ENCODE data around the gene FGF21. TPM values are rescaled to one million over a fixed set of nuclear protein-coding genes. Genes with fewer than 3 reads are reported as not detected.
"Not testable (repeated sequence)": the region's sequence is repeated elsewhere in the genome, so short reads cannot be mapped to it uniquely, and the experiment has no call there.

Gene FGF21
- total and polyA plus RNA-seq, 4 donors: not detected

DNA sequence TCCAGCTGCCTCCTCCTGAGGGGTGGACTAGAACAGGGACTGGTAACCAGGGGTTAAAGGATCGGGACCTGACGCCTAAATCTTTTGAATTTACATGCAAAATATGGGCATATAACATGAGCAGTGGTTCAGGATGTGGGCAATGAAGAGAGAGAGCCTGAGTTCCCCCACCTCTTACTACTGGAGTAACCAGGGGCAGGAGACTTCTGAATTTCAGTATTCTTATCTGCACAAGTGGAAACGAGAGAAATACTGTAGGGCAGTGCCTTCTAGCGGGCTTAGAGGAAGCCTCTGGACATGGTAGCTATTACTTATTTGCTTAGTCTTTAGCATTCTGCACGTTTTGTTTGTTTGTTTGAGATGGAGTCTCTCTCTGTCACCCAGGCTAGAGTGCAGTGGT is 29.2 kb downstream of the FGF21 start:
- Histone ChIP-seq H3K9me3 (ENCODE audit: control insufficient read depth, insufficient read depth, low read length) (no peaks in the 10 kb centered on the region), H3K36me3 (ENCODE audit: control insufficient read depth, insufficient read depth, low read length) (no peaks in the 10 kb centered on the region), H3K4me1 (ENCODE audit: control insufficient read depth, insufficient read depth, low read length) (no peaks in the 10 kb centered on the region), H3K4me3 (ENCODE audit: low read depth, low read length) (no peak overlapping the region), H3K27me3 (ENCODE audit: control insufficient read depth, insufficient read depth, low read length) (no peaks in the 10 kb centered on the region), H3K27ac (ENCODE audit: low read depth, low read length) (no peak overlapping the region)
- DNase-seq (ENCODE audit: low read depth in 4 of 6, low spot score in 6 of 6): no peak
- 38% methylated on average over 1 of the region's 5 CpGs for WGBS (ENCODE audit: insufficient coverage)

DNA sequence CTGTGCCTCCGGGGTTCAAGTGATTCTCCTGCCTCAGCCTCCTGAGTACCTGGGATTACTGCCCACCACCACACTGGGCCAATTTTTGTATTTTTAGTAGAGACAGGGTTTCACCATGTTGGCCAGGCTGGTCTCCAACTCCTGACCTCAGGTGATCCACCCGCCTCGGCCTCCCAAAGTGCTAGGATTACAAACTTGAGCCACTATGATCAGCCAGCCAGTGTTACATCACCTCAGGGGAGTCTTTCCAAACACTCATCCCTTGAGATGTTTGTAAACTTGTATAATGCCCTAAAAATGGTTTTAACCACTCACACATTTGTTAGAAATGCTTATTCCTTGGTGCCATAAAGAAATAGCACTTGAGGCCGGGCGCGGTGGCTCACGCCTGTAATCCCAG is 31.1 kb downstream of the FGF21 start:
- not testable (repeated sequence) for H3K36me3 ChIP-seq (ENCODE audit: control insufficient read depth, insufficient read depth, low read length); H3K27me3 ChIP-seq (ENCODE audit: control insufficient read depth, insufficient read depth, low read length); DNase-seq (ENCODE audit: low read depth in 4 of 6, low spot score in 6 of 6); H3K4me1 ChIP-seq (ENCODE audit: control insufficient read depth, insufficient read depth, low read length); H3K27ac ChIP-seq (ENCODE audit: low read depth, low read length); H3K9me3 ChIP-seq (ENCODE audit: control insufficient read depth, insufficient read depth, low read length); H3K4me3 ChIP-seq (ENCODE audit: low read depth, low read length)
- 98% methylated on average over 4 of the region's 7 CpGs for WGBS (ENCODE audit: insufficient coverage)

DNA sequence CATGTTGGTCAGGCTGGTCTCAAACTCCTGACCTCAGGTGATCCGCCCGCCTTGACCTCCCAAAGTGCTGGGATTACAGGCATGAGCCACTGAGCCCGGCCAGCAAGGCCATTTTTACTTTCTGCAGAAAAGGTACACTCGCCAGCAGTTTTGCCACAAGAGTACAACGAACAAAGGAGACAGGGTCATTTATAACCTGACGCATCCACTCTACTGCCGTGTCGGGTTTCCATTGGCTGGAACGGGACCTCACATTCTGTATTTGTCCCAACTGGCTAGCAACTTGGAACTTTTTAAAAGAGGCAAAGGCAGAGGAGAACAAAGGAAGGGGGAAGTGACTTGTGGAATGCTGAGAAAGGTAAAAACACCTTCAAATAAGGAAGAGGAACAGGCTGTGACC is 32.0 kb downstream of the FGF21 start:
- not testable (repeated sequence) for H3K9me3 ChIP-seq (ENCODE audit: control insufficient read depth, insufficient read depth, low read length); H3K27me3 ChIP-seq (ENCODE audit: control insufficient read depth, insufficient read depth, low read length); DNase-seq (ENCODE audit: low read depth in 4 of 6, low spot score in 6 of 6); H3K36me3 ChIP-seq (ENCODE audit: control insufficient read depth, insufficient read depth, low read length); H3K4me1 ChIP-seq (ENCODE audit: control insufficient read depth, insufficient read depth, low read length); H3K4me3 ChIP-seq (ENCODE audit: low read depth, low read length); H3K27ac ChIP-seq (ENCODE audit: low read depth, low read length)
- 66% methylated on average over 8 of the region's 9 CpGs for WGBS (ENCODE audit: insufficient coverage)

DNA sequence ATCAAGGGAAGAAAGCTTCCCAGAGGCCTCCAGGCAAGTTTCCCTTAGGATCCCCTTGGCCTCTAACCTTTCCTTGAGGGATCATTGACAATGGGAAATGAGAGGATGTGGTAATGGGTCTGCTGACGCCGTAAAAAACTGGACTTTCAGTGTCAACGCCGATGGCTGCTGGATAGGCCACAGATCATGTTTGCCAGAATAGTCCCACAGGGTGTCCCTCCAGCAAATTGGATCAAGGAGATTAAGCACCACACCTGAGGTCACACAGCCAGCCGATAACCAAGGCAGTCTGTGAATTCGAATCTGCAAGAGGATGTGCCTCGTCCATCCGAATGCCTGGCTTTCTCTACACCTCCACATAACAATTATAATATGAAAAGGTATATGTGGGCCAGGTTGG is 37.9 kb downstream of the FGF21 start:
- Histone ChIP-seq H3K27me3 (ENCODE audit: control insufficient read depth, insufficient read depth, low read length) (no peaks in the 10 kb centered on the region), H3K36me3 (ENCODE audit: control insufficient read depth, insufficient read depth, low read length) (peaks cover 17% of the 10 kb centered on the region), H3K27ac (ENCODE audit: low read depth, low read length) (no peak overlapping the region), H3K4me3 (ENCODE audit: low read depth, low read length) (no peak overlapping the region), H3K9me3 (ENCODE audit: control insufficient read depth, insufficient read depth, low read length) (no peaks in the 10 kb centered on the region), H3K4me1 (ENCODE audit: control insufficient read depth, insufficient read depth, low read length) (peaks cover 20% of the 10 kb centered on the region)
- WGBS (ENCODE audit: insufficient coverage): 66% methylated on average over 4 of the region's 8 CpGs
- DNase-seq (ENCODE audit: low read depth in 4 of 6, low spot score in 6 of 6): no peak

DNA sequence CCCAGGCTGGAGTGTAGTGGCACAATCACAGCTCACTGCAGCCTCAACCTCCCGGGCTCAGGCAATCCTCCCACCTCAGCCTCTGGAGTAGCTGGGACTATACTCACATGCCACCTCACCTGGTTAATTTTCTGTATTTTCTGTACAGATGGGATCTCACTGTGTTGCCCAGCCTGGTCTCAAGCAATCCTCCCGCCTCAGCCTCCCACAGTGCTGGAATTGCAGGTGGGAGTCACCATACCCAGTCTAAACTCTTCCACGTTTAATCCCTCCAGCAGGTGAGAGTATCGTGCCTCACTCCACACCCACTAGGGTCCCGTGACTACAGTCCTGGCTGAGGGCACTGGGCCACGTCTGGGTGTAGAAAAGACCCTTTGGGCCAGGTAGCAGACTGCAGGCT is 39.0 kb downstream of the FGF21 start:
- Histone ChIP-seq H3K36me3 (ENCODE audit: control insufficient read depth, insufficient read depth, low read length) (peaks cover 24% of the 10 kb centered on the region), H3K4me3 (ENCODE audit: low read depth, low read length) (no peak overlapping the region), H3K4me1 (ENCODE audit: control insufficient read depth, insufficient read depth, low read length) (peaks cover 25% of the 10 kb centered on the region), H3K27me3 (ENCODE audit: control insufficient read depth, insufficient read depth, low read length) (no peaks in the 10 kb centered on the region), H3K27ac (ENCODE audit: low read depth, low read length) (no peak overlapping the region), H3K9me3 (ENCODE audit: control insufficient read depth, insufficient read depth, low read length) (no peaks in the 10 kb centered on the region)
- no peak for DNase-seq (ENCODE audit: low read depth in 4 of 6, low spot score in 6 of 6)
- 89% methylated on average over 6 of the region's 6 CpGs for WGBS (ENCODE audit: insufficient coverage)

DNA sequence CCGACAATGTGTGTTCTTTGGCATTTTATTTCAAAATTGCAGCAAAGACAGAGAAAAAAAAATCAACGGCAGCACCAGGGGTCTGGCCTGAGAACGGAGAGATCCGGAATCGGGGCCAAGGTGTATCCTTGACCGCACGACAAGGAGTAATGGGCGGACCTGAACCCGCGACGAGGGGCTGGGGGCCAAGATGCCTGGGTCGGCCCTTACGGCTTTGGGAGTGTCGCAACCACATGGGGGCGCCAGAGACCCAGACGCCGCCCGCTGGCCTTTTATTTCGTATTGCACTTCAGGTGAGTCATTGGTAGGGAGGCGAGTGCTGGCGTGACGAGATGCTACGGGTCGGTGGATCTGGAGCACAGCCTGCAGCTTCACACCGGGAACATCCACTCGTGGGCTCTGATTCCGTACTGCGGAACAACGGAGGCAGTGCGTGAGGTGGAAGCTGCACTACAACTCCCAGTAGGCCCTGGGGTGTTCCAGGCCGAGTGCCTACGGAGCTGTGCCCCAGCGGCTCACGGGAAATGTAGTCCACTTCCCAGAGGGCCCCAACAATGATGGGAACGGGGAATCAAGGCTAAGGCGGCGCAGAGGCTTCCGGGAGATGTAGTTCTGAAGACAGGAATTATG is 39.8 kb downstream of the FGF21 start:
- peak overlapping the region; percentile 81 for H3K4me3 ChIP-seq (ENCODE audit: low read depth, low read length)
- peaks cover 25% of the 10 kb centered on the region for H3K4me1 ChIP-seq (ENCODE audit: control insufficient read depth, insufficient read depth, low read length)
- DNase-seq (ENCODE audit: low read depth in 4 of 6, low spot score in 6 of 6): peak; percentile 91 to 99 (median 94)
- whole genome bisulfite sequencing (ENCODE audit: insufficient coverage): 2% methylated on average over 38 of the region's 38 CpGs
- no peaks in the 10 kb centered on the region for H3K27me3 ChIP-seq (ENCODE audit: control insufficient read depth, insufficient read depth, low read length)
- peaks cover 33% of the 10 kb centered on the region for H3K36me3 ChIP-seq (ENCODE audit: control insufficient read depth, insufficient read depth, low read length)
- H3K27ac ChIP-seq (ENCODE audit: low read depth, low read length): peak overlapping the region; percentile 96
- no peaks in the 10 kb centered on the region for H3K9me3 ChIP-seq (ENCODE audit: control insufficient read depth, insufficient read depth, low read length)

DNA sequence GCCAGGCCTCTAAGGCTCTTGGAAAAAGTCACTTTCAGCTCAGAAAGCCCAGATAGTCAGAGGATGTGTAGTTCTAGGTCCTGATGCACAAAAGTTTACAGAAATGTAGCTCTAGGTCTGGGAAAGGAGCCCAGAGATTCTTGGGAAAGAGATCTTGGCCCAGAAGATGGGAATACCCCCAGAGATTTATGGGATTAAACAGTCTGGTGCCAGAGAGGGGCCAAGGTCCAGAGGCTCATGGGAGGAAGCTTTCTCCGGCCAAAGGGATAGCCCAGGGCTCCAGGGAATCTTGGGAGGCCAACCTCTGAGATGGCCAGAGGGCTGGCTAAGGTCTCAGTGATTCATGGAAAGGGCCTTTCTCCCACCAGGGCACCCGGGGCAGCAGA is 40.4 kb downstream of the FGF21 start:
- peaks cover 25% of the 10 kb centered on the region for H3K4me1 ChIP-seq (ENCODE audit: control insufficient read depth, insufficient read depth, low read length)
- no peak overlapping the region for H3K4me3 ChIP-seq (ENCODE audit: low read depth, low read length)
- WGBS (ENCODE audit: insufficient coverage): 36% methylated on average over 2 of the region's 2 CpGs
- H3K27me3 ChIP-seq (ENCODE audit: control insufficient read depth, insufficient read depth, low read length): no peaks in the 10 kb centered on the region
- H3K27ac ChIP-seq (ENCODE audit: low read depth, low read length): peak overlapping the region; percentile 96
- DNase-seq (ENCODE audit: low read depth in 4 of 6, low spot score in 6 of 6): no peak
- H3K36me3 ChIP-seq (ENCODE audit: control insufficient read depth, insufficient read depth, low read length): peaks cover 36% of the 10 kb centered on the region
- no peaks in the 10 kb centered on the region for H3K9me3 ChIP-seq (ENCODE audit: control insufficient read depth, insufficient read depth, low read length)

DNA sequence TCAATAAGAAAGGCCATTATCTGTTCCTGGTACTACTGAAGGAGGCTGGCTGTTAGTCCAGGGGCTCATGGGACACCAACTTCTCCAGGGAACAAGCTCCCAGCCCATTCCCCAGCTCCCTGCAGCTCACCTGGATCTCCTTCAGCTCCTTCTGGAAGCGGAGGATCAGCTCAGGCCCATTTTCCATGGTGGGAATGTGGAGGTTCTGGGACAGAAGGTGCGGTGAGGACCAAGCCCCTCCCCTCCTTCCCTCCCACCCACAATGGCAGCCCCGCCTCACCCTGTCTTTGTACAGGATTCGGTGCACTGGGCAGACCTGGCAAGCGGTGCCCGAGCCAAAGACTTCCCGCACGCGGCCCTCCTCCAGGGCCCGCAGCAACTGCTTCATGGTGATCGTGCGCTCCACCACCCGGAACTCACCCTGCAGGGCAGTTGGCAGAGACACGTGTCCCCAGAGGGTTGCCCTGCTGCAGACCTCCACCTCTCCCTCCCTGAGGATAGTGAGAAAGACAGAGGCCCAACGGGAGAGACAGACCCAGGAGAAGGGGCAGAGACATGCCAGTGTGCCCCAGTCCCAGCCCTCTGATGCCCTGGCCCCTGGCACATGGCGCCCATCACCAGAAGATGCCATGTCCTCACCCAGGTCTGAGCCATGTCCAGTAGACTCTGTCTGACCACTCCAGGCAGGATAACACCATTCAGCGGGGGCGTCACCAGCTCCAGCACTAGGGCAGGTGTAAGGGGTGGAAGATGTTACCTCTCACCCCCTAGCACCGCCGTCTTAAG is 41.2 kb downstream of the FGF21 start:
- DNase-seq (ENCODE audit: low read depth in 4 of 6, low spot score in 6 of 6): no peak
- peaks cover 36% of the 10 kb centered on the region for H3K36me3 ChIP-seq (ENCODE audit: control insufficient read depth, insufficient read depth, low read length)
- 94% methylated on average over 17 of the region's 20 CpGs for WGBS (ENCODE audit: insufficient coverage)
- H3K27me3 ChIP-seq (ENCODE audit: control insufficient read depth, insufficient read depth, low read length): no peaks in the 10 kb centered on the region
- peaks cover 25% of the 10 kb centered on the region for H3K4me1 ChIP-seq (ENCODE audit: control insufficient read depth, insufficient read depth, low read length)
- H3K4me3 ChIP-seq (ENCODE audit: low read depth, low read length): no peak overlapping the region
- no peaks in the 10 kb centered on the region for H3K9me3 ChIP-seq (ENCODE audit: control insufficient read depth, insufficient read depth, low read length)
- peak overlapping the region; percentile 96 for H3K27ac ChIP-seq (ENCODE audit: low read depth, low read length)

DNA sequence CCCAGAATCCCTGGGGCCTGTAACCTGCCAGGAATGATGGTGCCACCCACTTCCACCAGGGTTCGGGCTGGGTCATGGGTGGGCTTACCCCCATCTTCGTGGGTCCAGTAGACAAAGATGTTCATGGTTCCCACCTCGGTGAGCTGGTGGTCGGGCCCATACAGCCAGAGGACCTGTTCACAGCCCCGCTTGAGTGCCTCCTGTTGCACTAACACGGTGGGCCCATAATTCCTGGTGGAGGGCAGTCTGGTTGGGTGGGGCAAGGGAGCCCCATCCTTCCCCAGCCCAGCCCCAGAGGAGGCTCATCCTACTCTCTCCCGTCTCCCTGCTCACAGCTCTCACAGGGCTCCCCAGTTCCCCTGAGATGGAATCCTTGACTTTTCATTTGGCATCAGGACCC is 41.8 kb downstream of the FGF21 start:
- no peak for DNase-seq (ENCODE audit: low read depth in 4 of 6, low spot score in 6 of 6)
- WGBS (ENCODE audit: insufficient coverage): 95% methylated on average over 6 of the region's 7 CpGs
- H3K9me3 ChIP-seq (ENCODE audit: control insufficient read depth, insufficient read depth, low read length): no peaks in the 10 kb centered on the region
- no peak overlapping the region for H3K4me3 ChIP-seq (ENCODE audit: low read depth, low read length)
- H3K4me1 ChIP-seq (ENCODE audit: control insufficient read depth, insufficient read depth, low read length): peaks cover 25% of the 10 kb centered on the region
- H3K27ac ChIP-seq (ENCODE audit: low read depth, low read length): no peak overlapping the region
- peaks cover 36% of the 10 kb centered on the region for H3K36me3 ChIP-seq (ENCODE audit: control insufficient read depth, insufficient read depth, low read length)
- H3K27me3 ChIP-seq (ENCODE audit: control insufficient read depth, insufficient read depth, low read length): no peaks in the 10 kb centered on the region

DNA sequence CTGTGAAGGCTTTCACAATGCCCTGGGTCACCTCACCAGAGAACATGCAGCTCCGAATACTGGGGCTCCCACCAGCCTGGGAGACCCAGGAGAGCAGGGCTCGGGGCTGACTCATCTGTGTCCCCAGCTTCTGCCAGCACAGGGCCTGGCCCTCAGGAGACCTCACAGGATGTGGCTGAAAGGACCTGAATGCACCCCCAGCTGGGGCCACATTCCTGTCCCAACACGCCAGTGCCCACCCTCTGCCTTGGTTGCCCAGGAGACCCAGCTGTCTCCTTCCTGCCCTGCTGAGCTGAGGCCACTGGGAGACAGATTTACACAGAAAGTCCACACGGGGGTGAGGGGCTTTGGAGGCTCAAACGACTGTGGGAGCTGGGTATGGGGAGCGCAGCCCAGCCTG is 43.6 kb downstream of the FGF21 start:
- peak in 1 of 6 donors; percentile 7 for DNase-seq (ENCODE audit: low read depth in 4 of 6, low spot score in 6 of 6)
- H3K4me1 ChIP-seq (ENCODE audit: control insufficient read depth, insufficient read depth, low read length): peaks cover 27% of the 10 kb centered on the region
- no peak overlapping the region for H3K4me3 ChIP-seq (ENCODE audit: low read depth, low read length)
- H3K36me3 ChIP-seq (ENCODE audit: control insufficient read depth, insufficient read depth, low read length): peaks cover 36% of the 10 kb centered on the region
- H3K27me3 ChIP-seq (ENCODE audit: control insufficient read depth, insufficient read depth, low read length): no peaks in the 10 kb centered on the region
- no peaks in the 10 kb centered on the region for H3K9me3 ChIP-seq (ENCODE audit: control insufficient read depth, insufficient read depth, low read length)
- WGBS (ENCODE audit: insufficient coverage): 22% methylated on average over 5 of the region's 6 CpGs
- peak overlapping the region; percentile 47 for H3K27ac ChIP-seq (ENCODE audit: low read depth, low read length)
